ENCODE results near the gene ZMYND8.

GRCh38 chr20:47298624-47299023, 57.9 kb downstream of the ZMYND8 start:
- TF ChIP-seq CTCF (IDR thresholded peaks at IDR 0.05; ENCODE audit: borderline replicate concordance, extremely low read depth, low read length, poor library complexity, severe bottlenecking) (no peak), EZH2 (IDR thresholded peaks at IDR 0.05; ENCODE audit: borderline replicate concordance, low read depth, low read length, severe bottlenecking) (no peak)

Measured in DND-41 (cell line).